Hepatocyte (in vitro differentiated cells): Measurements from ENCODE around the gene PIRT. TPM values are rescaled to one million over a fixed set of nuclear protein-coding genes. Genes with fewer than 3 reads are reported as not detected.

ENCODE experiments used
- DNase-seq: peaks from one replicate; pipeline ENCODE4 v3.0.0-alpha.2; 2016; ENCODE audit warnings: low spot score
- H2AFZ ChIP-seq: fragments of 200-600 bp; sonication (generic); 2 replicates; pipeline ENCODE4 v1.6.0; 2016; ENCODE audit warnings: antibody characterized with exemption, mild to moderate bottlenecking
- H3K27ac ChIP-seq: fragments of 200-600 bp; sonication (generic); 2 replicates; pipeline ENCODE4 v1.5.1; 2016; ENCODE audit warnings: mild to moderate bottlenecking
- H3K27me3 ChIP-seq: fragments of 200-600 bp; sonication (generic); 2 replicates; pipeline ENCODE4 v1.6.1; 2016
- H3K36me3 ChIP-seq: fragments of 200-600 bp; sonication (generic); replicated peaks from 2 replicates; pipeline ENCODE4 v1.5.1; 2016; ENCODE audit warnings: low read depth; ENCODE audit not compliant: insufficient read depth
- H3K4me1 ChIP-seq: fragments of 200-600 bp; sonication (generic); 2 replicates; pipeline ENCODE4 v1.5.1; 2016; ENCODE audit warnings: mild to moderate bottlenecking, moderate library complexity; ENCODE audit not compliant: insufficient read depth
- H3K4me2 ChIP-seq: fragments of 200-600 bp; sonication (generic); 2 replicates; pipeline ENCODE4 v1.6.0; 2016
- H3K4me3 ChIP-seq: fragments of 200-600 bp; sonication (generic); 2 replicates; pipeline ENCODE4 v1.5.1; 2016; ENCODE audit warnings: mild to moderate bottlenecking
- H3K79me2 ChIP-seq: fragments of 200-600 bp; sonication (generic); 2 replicates; pipeline ENCODE4 v1.6.0; 2017; ENCODE audit warnings: mild to moderate bottlenecking
- H3K9me2 ChIP-seq: fragments of 200-600 bp; sonication (generic); replicated peaks from 2 replicates; pipeline ENCODE4 v1.6.0; 2017; ENCODE audit warnings: mild to moderate bottlenecking; ENCODE audit not compliant: insufficient read depth
- H3K9me3 ChIP-seq: fragments of 200-600 bp; sonication (generic); 2 replicates; pipeline ENCODE4 v1.5.1; 2016; ENCODE audit warnings: low read depth, mild to moderate bottlenecking
- H4K20me1 ChIP-seq: fragments of 200-600 bp; sonication (generic); 2 replicates; pipeline ENCODE4 v1.6.0; 2016; ENCODE audit warnings: mild to moderate bottlenecking; ENCODE audit not compliant: insufficient read depth, poor library complexity, severe bottlenecking
- EZH2 ChIP-seq: fragments of 200-600 bp; sonication (generic); IDR thresholded peaks from 2 replicates; pipeline ENCODE4 v1.6.1; 2016; ENCODE audit warnings: antibody characterized with exemption, mild to moderate bottlenecking, borderline replicate concordance
- EZH2phosphoT487 ChIP-seq: fragments of 200-600 bp; sonication (generic); IDR thresholded peaks from one replicate; pipeline ENCODE4 v1.6.1; 2018; ENCODE audit warnings: antibody characterized with exemption, mild to moderate bottlenecking, low read depth, moderate library complexity; ENCODE audit not compliant: unreplicated experiment, severe bottlenecking
- WGBS: methylation state at CpG from one replicate; pipeline ENCODE4 v1.1.6; 2016; ENCODE audit warnings: low lambda C conversion rate; ENCODE audit errors: missing lambda C conversion rate; 5-methylcytosine and 5-hydroxymethylcytosine counted together
- polyA plus RNA-seq: library from polyadenylated mRNA; unstranded; fragments of >200 nt; fragmentation: Nextera tagmentation; extraction: Ambion mirVana; gene quantifications from 2 replicates; pipeline ENCODE4 v1.2.1, GENCODE V29; 2016
- total RNA-seq: library from RNA; depleted of rRNA; stranded (reverse); fragments of >200 nt; gene quantifications from 2 replicates; pipeline ENCODE4 v1.2.3, GENCODE V29; 2014
- TF ChIP-seq, protein P1 (sequence below): fragments of 200-600 bp; sonication (generic); IDR thresholded peaks from 2 replicates; pipeline ENCODE4 v1.5.1; 2016; ENCODE audit warnings: antibody characterized with exemption, mild to moderate bottlenecking; ENCODE audit not compliant: poor library complexity

The PIRT gene
- total and polyA plus RNA-seq, 2 experiments from 2014 or later, result not detected

- H3K9me3 ChIP-seq, result no peaks in the 10 kb centered on the region
- H3K4me3 ChIP-seq, result no peak overlapping the region
- WGBS, result 50% methylated on average over 11 of the region's 11 CpGs
- DNase-seq, result peak; percentile 67
- H2AFZ ChIP-seq, result no peak overlapping the region
- peak overlapping the region; percentile 51 for H3K4me2 ChIP-seq
- peaks cover 30% of the 10 kb centered on the region for H3K4me1 ChIP-seq
- no peaks in the 10 kb centered on the region for H3K36me3 ChIP-seq
- no peaks in the 10 kb centered on the region for H3K27me3 ChIP-seq
- TF ChIP-seq EZH2 (no peak), EZH2phosphoT487 (no peak)
- TF ChIP-seq, protein P1, sequence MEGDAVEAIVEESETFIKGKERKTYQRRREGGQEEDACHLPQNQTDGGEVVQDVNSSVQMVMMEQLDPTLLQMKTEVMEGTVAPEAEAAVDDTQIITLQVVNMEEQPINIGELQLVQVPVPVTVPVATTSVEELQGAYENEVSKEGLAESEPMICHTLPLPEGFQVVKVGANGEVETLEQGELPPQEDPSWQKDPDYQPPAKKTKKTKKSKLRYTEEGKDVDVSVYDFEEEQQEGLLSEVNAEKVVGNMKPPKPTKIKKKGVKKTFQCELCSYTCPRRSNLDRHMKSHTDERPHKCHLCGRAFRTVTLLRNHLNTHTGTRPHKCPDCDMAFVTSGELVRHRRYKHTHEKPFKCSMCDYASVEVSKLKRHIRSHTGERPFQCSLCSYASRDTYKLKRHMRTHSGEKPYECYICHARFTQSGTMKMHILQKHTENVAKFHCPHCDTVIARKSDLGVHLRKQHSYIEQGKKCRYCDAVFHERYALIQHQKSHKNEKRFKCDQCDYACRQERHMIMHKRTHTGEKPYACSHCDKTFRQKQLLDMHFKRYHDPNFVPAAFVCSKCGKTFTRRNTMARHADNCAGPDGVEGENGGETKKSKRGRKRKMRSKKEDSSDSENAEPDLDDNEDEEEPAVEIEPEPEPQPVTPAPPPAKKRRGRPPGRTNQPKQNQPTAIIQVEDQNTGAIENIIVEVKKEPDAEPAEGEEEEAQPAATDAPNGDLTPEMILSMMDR, result peak; percentile 12
- H3K27ac ChIP-seq, result peak overlapping the region; percentile 83
- no peaks in the 10 kb centered on the region for H3K79me2 ChIP-seq
- H4K20me1 ChIP-seq, result no peaks in the 10 kb centered on the region
- no peaks in the 10 kb centered on the region for H3K9me2 ChIP-seq
These were observed 40.2 kb downstream of the PIRT start for GRCh38 chr17:10797476-10798328.

GRCh38 chr17:10793816-10794215 lies 44.1 kb downstream of the PIRT start:
- Histone ChIP-seq H3K4me2 (no peak overlapping the region), H3K27ac (peak overlapping the region; percentile 18), H2AFZ (no peak overlapping the region), H3K36me3 (no peaks in the 10 kb centered on the region), H3K9me2 (no peaks in the 10 kb centered on the region), H3K4me1 (peaks cover 20% of the 10 kb centered on the region), H3K9me3 (no peaks in the 10 kb centered on the region), H3K27me3 (no peaks in the 10 kb centered on the region), H4K20me1 (no peaks in the 10 kb centered on the region), H3K79me2 (no peaks in the 10 kb centered on the region), H3K4me3 (no peak overlapping the region)
- WGBS, result 76% methylated on average over 4 of the region's 4 CpGs
- DNase-seq, result no peak
- TF ChIP-seq EZH2phosphoT487 (no peak), EZH2 (no peak)
- TF ChIP-seq, protein P1, result no peak

GRCh38 chr17:10793256-10793655 lies 44.6 kb downstream of the PIRT start:
- no peaks in the 10 kb centered on the region for H4K20me1 ChIP-seq
- peaks cover 14% of the 10 kb centered on the region for H3K4me1 ChIP-seq
- H2AFZ ChIP-seq, result no peak overlapping the region
- 92% methylated on average over 7 of the region's 7 CpGs for WGBS
- H3K79me2 ChIP-seq, result no peaks in the 10 kb centered on the region
- H3K4me2 ChIP-seq, result no peak overlapping the region
- H3K9me2 ChIP-seq, result no peaks in the 10 kb centered on the region
- no peaks in the 10 kb centered on the region for H3K36me3 ChIP-seq
- peak overlapping the region; percentile 18 for H3K27ac ChIP-seq
- DNase-seq, result no peak
- H3K27me3 ChIP-seq, result no peaks in the 10 kb centered on the region
- no peak overlapping the region for H3K4me3 ChIP-seq
- TF ChIP-seq, protein P1, result no peak
- no peaks in the 10 kb centered on the region for H3K9me3 ChIP-seq
